ENCODE measurements around the gene LEPR. TPM values are rescaled to one million over a fixed set of nuclear protein-coding genes. Genes with fewer than 3 reads are reported as not detected.

LEPR gene
- total and polyA plus RNA-seq, 8 donors = 16.6 to 47.7 (median 34.8) TPM

GRCh38 chr1:65399003-65399402, 21.5 kb upstream of the LEPR start:
- no peak overlapping the region for H3K27ac ChIP-seq
- H3K36me3 ChIP-seq = no peaks in the 10 kb centered on the region
- TF ChIP-seq CTCF (IDR thresholded peaks at IDR 0.05) = no peak
- ATAC-seq (no peak), DNase-seq (no peak)
- no peaks in the 10 kb centered on the region for H3K4me1 ChIP-seq
- no peaks in the 10 kb centered on the region for H3K27me3 ChIP-seq
- H3K9me3 ChIP-seq = no peaks in the 10 kb centered on the region
- intact Hi-C loops (cut with DNase I) = no loop called here
- H3K4me3 ChIP-seq = no peak overlapping the region

- no peak for ATAC-seq
- intact Hi-C loops (cut with DNase I) = no loop called here
- H3K4me3 ChIP-seq = no peak overlapping the region
- no peak overlapping the region for H3K27ac ChIP-seq
- H3K27me3 ChIP-seq = no peaks in the 10 kb centered on the region
- no peaks in the 10 kb centered on the region for H3K9me3 ChIP-seq
- H3K36me3 ChIP-seq = no peaks in the 10 kb centered on the region
- H3K4me1 ChIP-seq = no peaks in the 10 kb centered on the region
- DNase-seq = no peak
- TF ChIP-seq CTCF (IDR thresholded peaks at IDR 0.05) = no peak
Measured at GRCh38 chr1:65401612-65402011, 18.9 kb upstream of the LEPR start.

GRCh38 chr1:65404941-65405340, 15.5 kb upstream of the LEPR start:
- intact Hi-C loops (cut with DNase I) = no loop called here
- ATAC-seq = no peak
- peak in 1 of 4 donors; percentile 37 for DNase-seq
- Histone ChIP-seq H3K4me3 (no peak overlapping the region), H3K36me3 (no peaks in the 10 kb centered on the region), H3K4me1 (no peaks in the 10 kb centered on the region), H3K27me3 (no peaks in the 10 kb centered on the region), H3K27ac (no peak overlapping the region), H3K9me3 (no peaks in the 10 kb centered on the region)
- TF ChIP-seq CTCF (IDR thresholded peaks at IDR 0.05) = no peak

GRCh38 chr1:65407877-65408276, 12.6 kb upstream of the LEPR start:
- Histone ChIP-seq H3K4me3 (no peak overlapping the region), H3K36me3 (no peaks in the 10 kb centered on the region), H3K27ac (no peak overlapping the region), H3K27me3 (no peaks in the 10 kb centered on the region), H3K9me3 (no peaks in the 10 kb centered on the region), H3K4me1 (no peaks in the 10 kb centered on the region)
- no peak for ATAC-seq
- DNase-seq = no peak
- intact Hi-C loops (cut with DNase I) = no loop called here
- no peak for TF ChIP-seq CTCF (IDR thresholded peaks at IDR 0.05)

- no peak for ATAC-seq
- no peaks in the 10 kb centered on the region for H3K27me3 ChIP-seq
- intact Hi-C loops (cut with DNase I) = no loop called here
Measured at GRCh38 chr1:65409314-65409713, 11.2 kb upstream of the LEPR start.

More at GRCh38 chr1:65409314-65409713, 11.2 kb upstream of the LEPR start:
- Histone ChIP-seq H3K27ac (no peak overlapping the region), H3K9me3 (no peaks in the 10 kb centered on the region), H3K4me1 (no peaks in the 10 kb centered on the region), H3K36me3 (no peaks in the 10 kb centered on the region), H3K4me3 (no peak overlapping the region)
- no peak for TF ChIP-seq CTCF (IDR thresholded peaks at IDR 0.05)
- DNase-seq = no peak

All from left lung (tissue), 10 donors.